Transverse colon (tissue), 4 donors: ENCODE data around the gene TNFAIP8L3. TPM values are rescaled to one million over a fixed set of nuclear protein-coding genes. Genes with fewer than 3 reads are reported as not detected.

Source experiments
- DNase-seq: peaks from one replicate; pipeline ENCODE4 v3.0.0-alpha.2; 2019
- H3K27ac ChIP-seq, 4 donors: fragments of 200-600 bp; sonication (generic); 2 replicates each; pipeline ENCODE4 v1.5.1; 2016 to 2018; ENCODE audit warnings: inconsistent platforms in 4 of 4
- H3K27me3 ChIP-seq: fragments of 200-600 bp; sonication (generic); 2 replicates; pipeline ENCODE4 v1.5.1; 2017; ENCODE audit warnings: inconsistent platforms
- H3K36me3 ChIP-seq, 4 donors: fragments of 200-600 bp; sonication (generic); 2 replicates each; pipeline ENCODE4 v1.5.1; 2017 to 2019; ENCODE audit warnings: inconsistent platforms in 4 of 4
- H3K4me1 ChIP-seq, 4 donors: fragments of 200-600 bp; sonication (generic); 2 replicates each; pipeline ENCODE4 v1.5.1; 2017 to 2020; ENCODE audit warnings: inconsistent platforms in 4 of 4
- H3K4me3 ChIP-seq, 4 donors: fragments of 200-600 bp; sonication (generic); 1 replicate in 1 of 4; 2 replicates in 3 of 4; pipeline versions ENCODE4 v1.5.1 to v1.6.1; 2017 to 2019; ENCODE audit warnings: inconsistent platforms in 4 of 4
- H3K9me3 ChIP-seq, 2 donors: fragments of 200-600 bp; sonication (generic); 2 replicates each; pipeline ENCODE4 v1.5.1; 2017 to 2019; ENCODE audit warnings: inconsistent platforms in 2 of 2
- EP300 ChIP-seq: sonication (generic); formaldehyde crosslinking; IDR thresholded peaks from one replicate; pipeline ENCODE4 v1.6.1; 2017; ENCODE audit warnings: antibody characterized with exemption, low read depth
- POLR2A ChIP-seq: fragments of 450-650 bp; IDR thresholded peaks from one replicate; pipeline ENCODE4 v1.6.1; 2016; ENCODE audit warnings: antibody characterized with exemption, mild to moderate bottlenecking, moderate library complexity
- POLR2AphosphoS5 ChIP-seq, 3 donors: sonication (generic); formaldehyde crosslinking; IDR thresholded peaks; one replicate each; pipeline ENCODE4 v1.6.1; 2016; ENCODE audit warnings: antibody characterized with exemption in 3 of 3
- WGBS, 2 donors: methylation state at CpG; one replicate each; pipeline ENCODE4 v1.1.5; 2018; ENCODE audit warnings: low coverage in 1 of 2; 5-methylcytosine and 5-hydroxymethylcytosine counted together
- in situ Hi-C, 4 donors: fragments of 200-750 bp; cut with MboI; loops; one replicate each; pipeline versions ENCODE4 v1.15.0 to v1.15.1; 2017; ENCODE audit warnings: low sequenced_read_pairs in 3 of 4, low pct_ligation_motif_present in 1 of 4, low pct_unique_long_range_greater_than_20kb in 1 of 4
- intact Hi-C: fragments of 100-400 bp; cut with DNase I; formaldehyde crosslinking; loops from one replicate; pipeline ENCODE4 v1.15.1; 2023; ENCODE audit warnings: low total_unique reads
- total RNA-seq, 4 donors: library from RNA; depleted of rRNA; stranded (reverse); fragments of >200 nt; gene quantifications; one replicate each; pipeline ENCODE4 v1.1.0, GENCODE V29; 2016
- TF ChIP-seq, protein P1 (sequence below), 5 experiments: fragments of 200-600 bp in 3 of 5; fragments of 450-650 bp in 2 of 5; sonication (generic) in 3 of 5; IDR thresholded peaks; 1 replicate in 2 of 5; 2 replicates in 3 of 5; pipeline ENCODE4 v1.5.1; 2016 to 2017; ENCODE audit warnings: antibody characterized with exemption in 5 of 5, inconsistent platforms in 3 of 5, mild to moderate bottlenecking in 2 of 5, moderate library complexity in 1 of 5

TNFAIP8L3 gene
- total RNA-seq, 4 donors from 2014 or later: 6.8 to 35.5 (median 8.6) TPM

GRCh38 chr15:51075826-51076523, 18.7 kb downstream of the TNFAIP8L3 start:
- H3K27ac ChIP-seq: peak overlapping the region; percentile 32 to 57 (median 46)

DNA sequence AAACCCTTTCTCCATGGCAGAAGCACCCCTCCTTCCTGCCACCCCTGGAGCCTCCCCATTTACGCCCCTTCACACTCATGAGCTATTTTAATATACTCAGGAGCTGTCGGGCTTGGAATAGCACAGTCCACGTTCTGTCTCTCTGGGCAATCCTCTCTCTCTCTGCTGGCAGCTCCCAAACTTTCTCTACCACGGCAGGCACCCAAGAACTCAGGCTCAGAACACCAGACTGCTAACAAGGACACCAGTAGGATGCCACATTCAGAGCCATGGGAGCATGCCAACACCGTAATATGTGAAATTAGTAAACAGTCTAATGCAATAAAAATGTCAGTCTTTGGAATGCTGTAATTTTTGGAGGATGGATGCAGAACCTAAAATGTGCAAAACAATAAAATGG, 19.3 kb downstream of the TNFAIP8L3 start:
- no peak overlapping the region for H3K4me3 ChIP-seq
- H3K9me3 ChIP-seq: no peaks in the 10 kb centered on the region
- H3K27ac ChIP-seq: peak overlapping the region in 3 of 4 donors; percentile 18 to 32 (median 26)
- no peak for TF ChIP-seq EP300
- peak in 2 of 3 donors; percentile 57 to 60 for TF ChIP-seq POLR2AphosphoS5 (IDR thresholded peaks at IDR 0.05)
- peaks cover 0 to 5% (median 2%) of the 10 kb centered on the region in 4 donors for H3K4me1 ChIP-seq
- in situ Hi-C loops (no loop called here), intact Hi-C loops (loop anchor here (2.0 to 10.0 kb wide), 2 partner anchors 59 to 137 kb away; no protein-coding TSS in a partner anchor)
- H3K27me3 ChIP-seq: no peaks in the 10 kb centered on the region
- H3K36me3 ChIP-seq: no peaks in the 10 kb centered on the region
- 68 to 80% methylated on average over 1 to 5 of the region's 5 CpGs for WGBS, 2 donors
- no peak for DNase-seq

More at GRCh38 chr15:51075826-51076523, 18.7 kb downstream of the TNFAIP8L3 start:
- in situ Hi-C loops: no loop called here
- no peak for TF ChIP-seq POLR2AphosphoS5 (IDR thresholded peaks at IDR 0.05)
- TF ChIP-seq EP300: no peak
- TF ChIP-seq, protein P1, sequence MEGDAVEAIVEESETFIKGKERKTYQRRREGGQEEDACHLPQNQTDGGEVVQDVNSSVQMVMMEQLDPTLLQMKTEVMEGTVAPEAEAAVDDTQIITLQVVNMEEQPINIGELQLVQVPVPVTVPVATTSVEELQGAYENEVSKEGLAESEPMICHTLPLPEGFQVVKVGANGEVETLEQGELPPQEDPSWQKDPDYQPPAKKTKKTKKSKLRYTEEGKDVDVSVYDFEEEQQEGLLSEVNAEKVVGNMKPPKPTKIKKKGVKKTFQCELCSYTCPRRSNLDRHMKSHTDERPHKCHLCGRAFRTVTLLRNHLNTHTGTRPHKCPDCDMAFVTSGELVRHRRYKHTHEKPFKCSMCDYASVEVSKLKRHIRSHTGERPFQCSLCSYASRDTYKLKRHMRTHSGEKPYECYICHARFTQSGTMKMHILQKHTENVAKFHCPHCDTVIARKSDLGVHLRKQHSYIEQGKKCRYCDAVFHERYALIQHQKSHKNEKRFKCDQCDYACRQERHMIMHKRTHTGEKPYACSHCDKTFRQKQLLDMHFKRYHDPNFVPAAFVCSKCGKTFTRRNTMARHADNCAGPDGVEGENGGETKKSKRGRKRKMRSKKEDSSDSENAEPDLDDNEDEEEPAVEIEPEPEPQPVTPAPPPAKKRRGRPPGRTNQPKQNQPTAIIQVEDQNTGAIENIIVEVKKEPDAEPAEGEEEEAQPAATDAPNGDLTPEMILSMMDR (IDR thresholded peaks at IDR 0.05): no peak
- TF ChIP-seq POLR2A: no peak
- intact Hi-C loops: loop anchor here (2.0 to 10.0 kb wide), 2 partner anchors 59 to 137 kb away; no protein-coding TSS in a partner anchor
- Histone ChIP-seq H3K27me3 (no peaks in the 10 kb centered on the region), H3K4me1 (peaks cover 0 to 5% (median 2%) of the 10 kb centered on the region in 4 donors), H3K36me3 (no peaks in the 10 kb centered on the region), H3K9me3 (no peaks in the 10 kb centered on the region), H3K4me3 (no peak overlapping the region)
- WGBS, 2 donors: 48 to 72% methylated on average over 4 to 7 of the region's 7 CpGs
- DNase-seq: no peak

DNA sequence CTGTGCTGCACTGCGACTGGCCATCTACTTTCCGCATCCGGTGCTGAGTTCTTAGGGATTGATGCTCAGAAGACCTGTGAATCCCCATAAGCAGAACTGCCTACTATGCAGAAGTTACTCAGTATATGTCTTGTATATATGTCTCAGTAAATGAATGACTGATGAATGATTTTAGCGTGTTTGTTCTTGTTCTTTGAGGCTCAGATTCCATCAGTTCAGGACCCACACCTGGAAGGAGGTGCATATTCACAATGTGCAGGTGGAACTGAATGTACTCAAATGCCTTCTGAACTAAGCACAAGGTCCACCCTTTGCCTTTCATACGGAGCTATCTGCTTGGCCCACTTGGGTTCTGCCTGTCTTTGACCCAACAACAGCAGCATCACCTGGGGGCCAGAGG, 19.8 kb downstream of the TNFAIP8L3 start:
- TF ChIP-seq POLR2A (no peak), POLR2AphosphoS5 (IDR thresholded peaks at IDR 0.05) (no peak), EP300 (no peak)
- TF ChIP-seq, protein P1 (IDR thresholded peaks at IDR 0.05): no peak
- no peaks in the 10 kb centered on the region for H3K27me3 ChIP-seq
- peak overlapping the region in 2 of 4 donors; percentile 26 to 32 for H3K27ac ChIP-seq
- H3K4me3 ChIP-seq: no peak overlapping the region
- no peak for DNase-seq
- no peaks in the 10 kb centered on the region for H3K9me3 ChIP-seq
- no peaks in the 10 kb centered on the region for H3K36me3 ChIP-seq
- intact Hi-C loops: loop anchor here (2.0 to 10.0 kb wide), 2 partner anchors 60 to 138 kb away; no protein-coding TSS in a partner anchor
- in situ Hi-C loops: loop anchor here in 1 of 4 donors (25.0 kb wide), 1 partner anchor 113 kb away; no protein-coding TSS in a partner anchor
- peaks cover 0 to 5% (median 2%) of the 10 kb centered on the region in 4 donors for H3K4me1 ChIP-seq
- 94% methylated on average over 5 of the region's 5 CpGs; no CpG with 5 or more reads in 1 of the 2 donors for WGBS, 2 donors

DNA sequence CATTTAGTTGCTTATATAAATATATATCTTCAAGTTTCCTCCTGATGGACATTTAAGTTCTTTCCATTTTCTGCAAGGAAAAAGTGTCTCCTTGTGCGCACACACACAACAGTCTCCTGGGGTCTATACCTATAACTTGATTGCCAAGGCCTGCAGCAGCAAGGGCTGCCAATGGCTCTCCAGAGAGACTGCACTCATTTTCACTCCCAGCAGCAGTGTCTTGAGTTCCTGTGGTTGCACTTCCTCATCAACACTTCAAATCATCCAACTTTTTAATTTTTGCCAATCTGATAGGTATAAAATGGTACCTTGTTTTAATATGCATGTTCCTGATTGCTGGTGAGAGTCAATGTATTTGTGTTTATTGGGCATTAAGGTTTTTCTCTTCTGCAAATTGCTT, 23.1 kb downstream of the TNFAIP8L3 start:
- H3K27ac ChIP-seq: no peak overlapping the region
- in situ Hi-C loops: loop anchor here in 1 of 4 donors (25.0 kb wide), 1 partner anchor 109 kb away; no protein-coding TSS in a partner anchor
- 44 to 100% methylated on average over 1 of the region's 1 CpG for WGBS, 2 donors
- peaks cover 0 to 4% (median under 1%) of the 10 kb centered on the region in 4 donors for H3K4me1 ChIP-seq
- intact Hi-C loops: loop anchor here (10.0 kb wide), 1 partner anchor 63 kb away; no protein-coding TSS in a partner anchor
- no peaks in the 10 kb centered on the region for H3K27me3 ChIP-seq
- no peaks in the 10 kb centered on the region for H3K9me3 ChIP-seq
- TF ChIP-seq, protein P1 (IDR thresholded peaks at IDR 0.05): no peak
- TF ChIP-seq POLR2A (no peak), EP300 (no peak), POLR2AphosphoS5 (IDR thresholded peaks at IDR 0.05) (no peak)
- H3K36me3 ChIP-seq: no peaks in the 10 kb centered on the region
- no peak for DNase-seq
- no peak overlapping the region for H3K4me3 ChIP-seq
